Measurements from ENCODE around the gene RNF157. TPM values are rescaled to one million over a fixed set of nuclear protein-coding genes. Genes with fewer than 3 reads are reported as not detected.

Gene RNF157
- total and polyA plus RNA-seq, 2 of the 13 experiments (the other 11 are each of a cell fraction or from before 2014, with no cell fraction given), result 0.44 to 1.5 TPM

GRCh38 chr17:76237859-76238313 lies 2.4 kb downstream of the RNF157 start (continued):
- TF ChIP-seq TRIM24 (CRISPR knock-in tag; IDR thresholded peaks at IDR 0.05) (no peak), ZMYM3 (CRISPR knock-in tag; IDR thresholded peaks at IDR 0.05) (peak; percentile 96), MYNN (CRISPR knock-in tag; IDR thresholded peaks at IDR 0.05; ENCODE audit: low read depth) (no peak), SCMH1 (CRISPR knock-in tag; IDR thresholded peaks at IDR 0.05; ENCODE audit: borderline replicate concordance) (no peak), HINFP (CRISPR knock-in tag; IDR thresholded peaks at IDR 0.05; ENCODE audit: low read depth) (no peak), ZNF562 (CRISPR knock-in tag; IDR thresholded peaks at IDR 0.05; ENCODE audit: borderline replicate concordance) (no peak), IRF2 (CRISPR knock-in tag; IDR thresholded peaks at IDR 0.05) (peak; percentile 45; the same call in 1 of the 2 replicates), SPEN (CRISPR knock-in tag; IDR thresholded peaks at IDR 0.05; ENCODE audit: low read depth) (0 out of 2 replicates have a peak, but pooled peaks have one; percentile 38), SAP130 (CRISPR knock-in tag; IDR thresholded peaks at IDR 0.05; ENCODE audit: low read depth) (peak; percentile 83), LCORL (IDR thresholded peaks at IDR 0.05) (peak; percentile 18; the same call in 1 of the 2 replicates), LCORL (CRISPR knock-in tag; IDR thresholded peaks at IDR 0.05) (no peak), HNF1A (IDR thresholded peaks at IDR 0.05; ENCODE audit: low read depth) (peak; percentile 94), HNF1A (CRISPR knock-in tag; IDR thresholded peaks at IDR 0.05; ENCODE audit: borderline replicate concordance) (peak; percentile 97), ZFP82 (CRISPR knock-in tag; IDR thresholded peaks at IDR 0.05; ENCODE audit: borderline replicate concordance) (0 out of 2 replicates have a peak, but pooled peaks have one; percentile 37), THAP11 (CRISPR knock-in tag; IDR thresholded peaks at IDR 0.05) (peak; percentile 62; the same call in 1 of the 2 replicates), ZNF207 (IDR thresholded peaks at IDR 0.05; ENCODE audit: borderline replicate concordance) (no peak), ZBTB33 (CRISPR knock-in tag; IDR thresholded peaks at IDR 0.05) (0 out of 2 replicates have a peak, but pooled peaks have one; percentile 39), TCF7L2 (IDR thresholded peaks at IDR 0.05; ENCODE audit: low read depth, low read length) (peak; percentile 18; the same call in 1 of the 2 replicates), ZNF558 (CRISPR knock-in tag; IDR thresholded peaks at IDR 0.05; ENCODE audit: borderline replicate concordance) (no peak), ZNF280D (CRISPR knock-in tag; IDR thresholded peaks at IDR 0.05) (peak; percentile 73; the same call in 1 of the 2 replicates), RARA (CRISPR knock-in tag; IDR thresholded peaks at IDR 0.05) (peak; percentile 83)
